CD4-positive, alpha-beta memory T cell (primary cell): ENCODE results near the gene SORCS2. TPM values are rescaled to one million over a fixed set of nuclear protein-coding genes. Genes with fewer than 3 reads are reported as not detected.

Source experiments
- CTCF ChIA-PET: fragments of 350-600 bp; sonication (Branson Sonifier 250); formaldehyde crosslinking; loops from one replicate; lab custom pipeline; 2021; ENCODE audit warnings: inconsistent platforms; ENCODE audit not compliant: partially characterized antibody; lab: Charles Lee
- POLR2A ChIA-PET: fragments of 350-600 bp; sonication (Branson Sonifier 250); formaldehyde crosslinking; loops from one replicate; lab custom pipeline; 2021; ENCODE audit not compliant: partially characterized antibody; lab: Charles Lee
- DNase-seq, 5 donors: peaks; one replicate each; pipeline versions ENCODE4 v3.0.0 to v3.0.0-alpha.2; 2020 to 2022; ENCODE audit warnings: mixed read lengths in 1 of 5
- H3K27ac ChIP-seq: one replicate; pipeline ENCODE4 v1.7.0; 2013; ENCODE audit warnings: low read depth, low read length
- H3K27me3 ChIP-seq: 2 replicates; pipeline ENCODE4 v1.7.0; 2013; ENCODE audit warnings: mild to moderate bottlenecking, low read length, moderate library complexity; ENCODE audit not compliant: insufficient read depth
- H3K36me3 ChIP-seq: 2 replicates; pipeline ENCODE4 v1.7.0; 2013; ENCODE audit warnings: mild to moderate bottlenecking, low read length, moderate library complexity; ENCODE audit not compliant: insufficient read depth
- H3K4me1 ChIP-seq: 2 replicates; pipeline ENCODE4 v1.7.0; 2013; ENCODE audit warnings: mild to moderate bottlenecking, low read length, moderate library complexity; ENCODE audit not compliant: insufficient read depth
- H3K4me3 ChIP-seq, 2 donors: one replicate each; pipeline ENCODE4 v1.7.0; 2013; ENCODE audit warnings: low read length in 2 of 2, mild to moderate bottlenecking in 1 of 2
- H3K9me3 ChIP-seq, 2 donors: one replicate each; pipeline ENCODE4 v1.7.0; 2013; ENCODE audit warnings: low read length in 2 of 2, control low read depth in 1 of 2; ENCODE audit not compliant: control insufficient read depth in 1 of 2
- H3K27ac Mint-ChIP-seq, 7 donors: one replicate each; pipeline ENCODE4 v1.8.0; 2020 to 2021; ENCODE audit warnings: mixed read lengths in 7 of 7, mild to moderate bottlenecking in 6 of 7, inconsistent platforms in 3 of 7, moderate library complexity in 3 of 7
- H3K27me3 Mint-ChIP-seq, 2 donors: one replicate each; pipeline ENCODE4 v1.8.0; 2020 to 2021; ENCODE audit warnings: mixed read lengths in 2 of 2
- H3K36me3 Mint-ChIP-seq, 2 donors: one replicate each; pipeline ENCODE4 v1.8.0; 2020 to 2021; ENCODE audit warnings: mixed read lengths in 2 of 2, inconsistent platforms in 1 of 2, mild to moderate bottlenecking in 1 of 2
- H3K4me1 Mint-ChIP-seq, 4 donors: one replicate each; pipeline ENCODE4 v1.8.0; 2020 to 2021; ENCODE audit warnings: mixed read lengths in 4 of 4, mild to moderate bottlenecking in 1 of 4
- H3K4me3 Mint-ChIP-seq, 8 donors: one replicate each; pipeline ENCODE4 v1.8.0; 2020 to 2021; ENCODE audit warnings: mixed read lengths in 8 of 8, mild to moderate bottlenecking in 7 of 8, moderate library complexity in 6 of 8, inconsistent platforms in 3 of 8
- H3K9me3 Mint-ChIP-seq, 8 donors: one replicate each; pipeline ENCODE4 v1.8.0; 2020 to 2021; ENCODE audit warnings: mixed read lengths in 8 of 8, mild to moderate bottlenecking in 5 of 8, inconsistent platforms in 3 of 8, moderate library complexity in 1 of 8
- intact Hi-C: fragments of 100-400 bp; cut with micrococcal nuclease; formaldehyde crosslinking; loops from one replicate; pipeline ENCODE4 v1.15.1; 2023
- polyA plus RNA-seq, 2 donors: library from polyadenylated mRNA; unstranded; fragments of 300-500 nt; fragmentation: Illumina TruSeq; gene quantifications; one replicate each; pipeline ENCODE4 v1.2.3, GENCODE V29; 2021
- total RNA-seq, 2 experiments: library from RNA; stranded (reverse); gene quantifications; one replicate each; pipeline ENCODE4 v1.2.3, GENCODE V29; 2021

The SORCS2 gene
- total and polyA plus RNA-seq, 4 experiments from 2014 or later: not detected

DNA sequence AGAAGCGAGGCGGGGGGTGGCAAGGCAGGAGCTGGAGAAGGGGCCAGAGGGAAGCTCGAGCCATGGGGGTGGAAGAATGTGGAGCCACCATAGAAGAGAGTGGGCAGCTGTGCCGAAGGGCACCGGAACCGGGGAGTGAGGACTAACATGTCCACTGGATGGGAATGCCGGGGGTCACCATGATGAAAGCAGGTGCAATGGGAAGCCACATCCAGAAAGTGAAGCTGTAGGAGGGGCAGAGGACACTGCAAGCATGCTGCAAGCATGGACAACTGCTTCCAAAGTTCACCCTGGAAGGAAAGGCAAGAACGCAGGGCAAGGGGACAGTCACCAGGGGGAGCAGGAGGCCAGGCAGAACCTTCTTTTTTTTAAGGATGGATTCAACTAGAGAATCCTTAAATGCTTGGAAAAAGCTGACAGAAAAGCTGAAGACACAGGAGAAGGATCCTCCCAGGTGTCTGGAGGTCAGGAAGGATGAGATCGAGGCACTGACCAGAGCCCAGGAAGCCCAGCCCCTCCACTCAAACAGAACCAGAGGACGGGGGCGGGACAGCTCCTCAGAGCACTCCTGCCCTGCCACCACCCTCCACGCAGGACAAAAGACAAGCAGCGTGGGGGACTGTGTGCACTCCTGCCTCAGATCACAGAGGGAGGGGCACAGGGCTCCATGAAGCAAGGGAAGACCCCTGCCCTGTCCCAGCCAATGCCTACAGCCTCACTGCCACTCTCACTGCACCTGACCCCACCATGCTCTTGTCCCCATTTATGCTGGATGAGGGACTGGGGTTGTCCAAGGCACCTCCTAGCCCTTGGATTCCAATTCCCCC, 578.1 kb downstream of the SORCS2 start:
- no peaks in the 10 kb centered on the region for H3K9me3 Mint-ChIP-seq
- Histone ChIP-seq H3K4me1 (peaks cover 18% of the 10 kb centered on the region), H3K9me3 (no peaks in the 10 kb centered on the region), H3K27ac (peak overlapping the region; percentile 5), H3K36me3 (peaks cover 4% of the 10 kb centered on the region), H3K4me3 (no peak overlapping the region), H3K27me3 (no peaks in the 10 kb centered on the region)
- no peaks in the 10 kb centered on the region for H3K27me3 Mint-ChIP-seq
- intact Hi-C loops: loop anchor here (1.0 kb wide), 1 partner anchor 32 kb away; no protein-coding TSS in a partner anchor
- ChIA-PET CTCF (interaction anchor here (0.7 to 1.5 kb wide), 4 partner anchors 20 to 218 kb away, joined by 3 to 4 read pairs (median 4); no protein-coding TSS in a partner anchor), POLR2A (no interaction called here)
- H3K36me3 Mint-ChIP-seq: peaks cover 50 to 66% of the 10 kb centered on the region in 2 donors
- no peak for DNase-seq
- peak overlapping the region; percentile 39 to 92 (median 85) for H3K27ac Mint-ChIP-seq
- peaks cover 17 to 39% (median 31%) of the 10 kb centered on the region in 4 donors for H3K4me1 Mint-ChIP-seq
- H3K4me3 Mint-ChIP-seq: peak overlapping the region in 7 of 8 donors; percentile 47 to 85 (median 72)

DNA sequence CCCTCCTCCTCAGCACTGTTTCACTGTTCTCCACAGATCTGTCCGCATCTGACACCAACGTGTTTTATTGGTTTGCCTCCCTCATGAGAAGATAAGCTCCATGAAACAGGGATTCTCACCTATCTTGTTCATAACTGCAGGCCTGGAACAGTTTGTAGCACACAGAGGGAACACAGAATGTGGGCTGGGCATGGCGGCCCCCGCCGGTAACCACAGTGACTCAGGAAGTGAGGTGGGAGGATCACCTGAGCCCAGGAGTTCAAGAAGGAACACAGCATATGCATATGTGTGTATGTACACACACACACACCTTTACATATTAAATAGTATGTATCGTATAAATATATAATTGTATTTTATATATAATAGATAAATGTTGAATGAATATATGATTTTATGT, 578.7 kb downstream of the SORCS2 start:
- H3K4me3 Mint-ChIP-seq: peak overlapping the region in 7 of 8 donors; percentile 47 to 85 (median 70)
- peak overlapping the region; percentile 39 to 92 (median 81) for H3K27ac Mint-ChIP-seq
- no peaks in the 10 kb centered on the region for H3K27me3 Mint-ChIP-seq
- Histone ChIP-seq H3K36me3 (peaks cover 4% of the 10 kb centered on the region), H3K4me3 (no peak overlapping the region), H3K4me1 (peaks cover 18% of the 10 kb centered on the region), H3K27me3 (no peaks in the 10 kb centered on the region), H3K27ac (peak overlapping the region; percentile 5), H3K9me3 (no peaks in the 10 kb centered on the region)
- CTCF ChIA-PET: interaction anchor here (0.7 to 1.5 kb wide), 3 partner anchors 19 to 217 kb away, joined by 3 to 4 read pairs (median 4); no protein-coding TSS in a partner anchor
- DNase-seq: peak; percentile 28 to 66 (median 39)
- POLR2A ChIA-PET: no interaction called here
- peaks cover 46 to 63% of the 10 kb centered on the region in 2 donors for H3K36me3 Mint-ChIP-seq
- peaks cover 16 to 39% (median 31%) of the 10 kb centered on the region in 4 donors for H3K4me1 Mint-ChIP-seq
- intact Hi-C loops: no loop called here
- H3K9me3 Mint-ChIP-seq: no peaks in the 10 kb centered on the region

DNA sequence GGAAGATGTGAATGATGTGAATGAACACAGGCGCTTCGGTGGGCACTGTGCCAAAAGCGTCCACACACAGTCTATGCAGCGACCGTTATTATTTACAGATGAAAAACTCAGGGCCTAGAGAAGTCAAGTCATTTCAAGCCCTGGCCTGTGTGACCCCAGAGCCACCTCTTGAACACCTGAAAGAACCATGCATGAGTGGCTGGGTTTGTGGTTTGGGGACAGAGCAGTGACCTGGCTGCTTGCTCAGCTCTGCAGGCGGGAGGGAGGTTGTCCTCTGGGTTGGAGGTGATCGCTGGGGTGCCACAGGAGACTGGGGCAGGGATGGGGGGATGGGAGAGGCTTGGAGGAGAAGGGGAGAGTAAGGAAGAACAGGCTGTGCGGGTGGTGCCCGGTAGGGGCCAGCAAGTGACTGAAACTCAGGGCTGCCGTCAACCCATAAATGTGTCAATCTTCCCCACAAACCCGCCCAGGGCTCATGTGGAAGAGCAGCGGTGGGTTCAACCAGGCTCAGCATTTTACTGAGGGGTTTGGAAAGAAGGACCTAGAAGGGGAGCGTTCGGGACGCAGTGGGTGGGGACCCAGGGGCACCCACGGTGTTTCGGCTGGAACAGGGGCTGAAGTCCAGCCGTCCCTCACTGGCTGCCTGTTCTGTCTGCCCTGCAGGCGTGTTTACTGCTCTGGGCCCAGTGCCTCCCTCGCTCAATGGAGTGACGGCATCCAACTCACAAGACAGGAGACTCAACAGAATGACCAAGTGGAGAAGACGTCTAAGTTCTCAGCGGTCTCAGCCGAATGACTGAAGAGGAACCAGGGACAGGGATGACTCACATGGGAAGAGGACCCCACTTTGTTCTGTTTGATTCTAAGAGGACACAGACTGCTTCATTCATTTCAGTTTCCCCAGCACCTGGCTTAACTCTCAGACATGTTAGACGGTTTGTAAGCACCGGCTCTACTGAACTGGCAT, 579.5 kb downstream of the SORCS2 start:
- DNase-seq: no peak
- H3K36me3 ChIP-seq: peaks cover 4% of the 10 kb centered on the region
- POLR2A ChIA-PET: no interaction called here
- H3K4me3 ChIP-seq: no peak overlapping the region
- H3K9me3 ChIP-seq: no peaks in the 10 kb centered on the region
- Mint-ChIP-seq H3K4me1 (peaks cover 19 to 45% (median 34%) of the 10 kb centered on the region in 4 donors), H3K4me3 (peak overlapping the region in 3 of 8 donors; percentile 5 to 47 (median 17)), H3K36me3 (peaks cover 47 to 66% of the 10 kb centered on the region in 2 donors), H3K9me3 (no peaks in the 10 kb centered on the region), H3K27ac (peak overlapping the region; percentile 39 to 84 (median 72)), H3K27me3 (no peaks in the 10 kb centered on the region)
- no peak overlapping the region for H3K27ac ChIP-seq
- no peaks in the 10 kb centered on the region for H3K27me3 ChIP-seq
- intact Hi-C loops: no loop called here
- H3K4me1 ChIP-seq: peaks cover 18% of the 10 kb centered on the region
- CTCF ChIA-PET: interaction anchor here (1.2 to 1.5 kb wide), 2 partner anchors 31 to 217 kb away, joined by 4 read pairs; no protein-coding TSS in a partner anchor

- no peak overlapping the region for H3K27ac ChIP-seq
- no peak for DNase-seq
- no peak overlapping the region for H3K4me3 ChIP-seq
- intact Hi-C loops: no loop called here
- no peaks in the 10 kb centered on the region for H3K9me3 Mint-ChIP-seq
- POLR2A ChIA-PET: no interaction called here
- no peak overlapping the region for H3K4me3 Mint-ChIP-seq
- no peaks in the 10 kb centered on the region for H3K9me3 ChIP-seq
- peak overlapping the region in 5 of 7 donors; percentile 15 to 80 (median 58) for H3K27ac Mint-ChIP-seq
- H3K4me1 ChIP-seq: peaks cover 22% of the 10 kb centered on the region
- no peaks in the 10 kb centered on the region for H3K27me3 Mint-ChIP-seq
- CTCF ChIA-PET: interaction anchor here (1.2 kb wide), 1 partner anchor 29 kb away, joined by 4 read pairs; no protein-coding TSS in a partner anchor
- H3K36me3 Mint-ChIP-seq: peaks cover 54 to 69% of the 10 kb centered on the region in 2 donors
- H3K36me3 ChIP-seq: peaks cover 4% of the 10 kb centered on the region
- H3K4me1 Mint-ChIP-seq: peaks cover 22 to 54% (median 39%) of the 10 kb centered on the region in 4 donors
- no peaks in the 10 kb centered on the region for H3K27me3 ChIP-seq
Observed at GRCh38 chr4:7772711-7773385, 580.5 kb downstream of the SORCS2 start.

- POLR2A ChIA-PET: no interaction called here
- Histone ChIP-seq H3K36me3 (peaks cover 4% of the 10 kb centered on the region), H3K4me1 (peaks cover 22% of the 10 kb centered on the region), H3K4me3 (no peak overlapping the region), H3K9me3 (no peaks in the 10 kb centered on the region), H3K27ac (no peak overlapping the region), H3K27me3 (no peaks in the 10 kb centered on the region)
- intact Hi-C loops: no loop called here
- H3K27ac Mint-ChIP-seq: peak overlapping the region in 4 of 7 donors; percentile 15 to 59 (median 39)
- DNase-seq: no peak
- no peaks in the 10 kb centered on the region for H3K9me3 Mint-ChIP-seq
- CTCF ChIA-PET: interaction anchor here (1.2 kb wide), 1 partner anchor 28 kb away, joined by 4 read pairs; no protein-coding TSS in a partner anchor
- no peaks in the 10 kb centered on the region for H3K27me3 Mint-ChIP-seq
- no peak overlapping the region for H3K4me3 Mint-ChIP-seq
- H3K4me1 Mint-ChIP-seq: peaks cover 22 to 61% (median 45%) of the 10 kb centered on the region in 4 donors
- peaks cover 59 to 74% of the 10 kb centered on the region in 2 donors for H3K36me3 Mint-ChIP-seq
Observed at GRCh38 chr4:7773401-7774180, 581.3 kb downstream of the SORCS2 start.
